HEK293T (cell line): Measurements from ENCODE around the gene PLEKHM2.
A peak's percentile ranks its signal among the peaks of the same experiment; 100 is the strongest.

Experiments
- CTCF ChIA-PET: fragments of 350-600 bp; formaldehyde crosslinking; extraction: SDS; loops from one replicate; lab custom pipeline; 2021; ENCODE audit warnings: antibody characterized with exemption, inconsistent platforms; lab: Yijun Ruan, JAX
- POLR2A ChIA-PET: fragments of 350-600 bp; formaldehyde crosslinking; extraction: SDS; loops from one replicate; lab custom pipeline; 2020; ENCODE audit warnings: antibody characterized with exemption, inconsistent platforms; lab: Yijun Ruan, JAX
- DNase-seq: peaks from one replicate; pipeline ENCODE4 v3.0.0; 2012; ENCODE audit warnings: mixed read lengths; ENCODE audit errors: extremely low spot score
- ARNT ChIP-seq: fragments of 450-650 bp; IDR thresholded peaks from 2 replicates; pipeline ENCODE4 v1.6.1; 2017; ENCODE audit warnings: mild to moderate bottlenecking
- BHLHE40 ChIP-seq: fragments of 450-650 bp; IDR thresholded peaks from 2 replicates; pipeline ENCODE4 v1.6.1; 2016; ENCODE audit warnings: mild to moderate bottlenecking, moderate library complexity, borderline replicate concordance
- CTBP1 ChIP-seq: fragments of 450-650 bp; IDR thresholded peaks from 2 replicates; pipeline ENCODE4 v1.6.1; 2016; ENCODE audit warnings: borderline replicate concordance
- ELF4 ChIP-seq: fragments of 450-650 bp; IDR thresholded peaks from 2 replicates; pipeline ENCODE4 v1.6.1; 2017; ENCODE audit warnings: antibody characterized with exemption
- FOXA1 ChIP-seq: fragments of 450-650 bp; IDR thresholded peaks from 2 replicates; pipeline ENCODE4 v1.6.1; 2016; ENCODE audit warnings: mild to moderate bottlenecking
- FOXK2 ChIP-seq: fragments of 450-650 bp; IDR thresholded peaks from 2 replicates; pipeline ENCODE4 v1.6.1; 2016; ENCODE audit warnings: mild to moderate bottlenecking
- FOXM1 ChIP-seq: fragments of 450-650 bp; IDR thresholded peaks from 2 replicates; pipeline ENCODE4 v1.6.1; 2017; ENCODE audit warnings: mild to moderate bottlenecking, borderline replicate concordance
- HDGF ChIP-seq: fragments of 450-650 bp; IDR thresholded peaks from 2 replicates; pipeline ENCODE4 v1.6.1; 2017; ENCODE audit warnings: antibody characterized with exemption, borderline replicate concordance
- L3MBTL2 ChIP-seq: fragments of 450-650 bp; conservative IDR thresholded peaks from 2 replicates; pipeline ENCODE4 v1.6.1; 2016; ENCODE audit warnings: mild to moderate bottlenecking
- LEF1 ChIP-seq: fragments of 450-650 bp; IDR thresholded peaks from 2 replicates; pipeline ENCODE4 v1.6.1; 2017; ENCODE audit warnings: mild to moderate bottlenecking, borderline replicate concordance
- NFRKB ChIP-seq: fragments of 450-650 bp; IDR thresholded peaks from 2 replicates; pipeline ENCODE4 v1.6.1; 2016; ENCODE audit warnings: mild to moderate bottlenecking, moderate library complexity
- SP1 ChIP-seq: fragments of 450-650 bp; IDR thresholded peaks from 2 replicates; pipeline ENCODE4 v1.6.1; 2017
- SUZ12 ChIP-seq: fragments of 450-650 bp; IDR thresholded peaks from 2 replicates; pipeline ENCODE4 v1.6.1; 2016; ENCODE audit warnings: mild to moderate bottlenecking
- TARDBP ChIP-seq: fragments of 450-650 bp; IDR thresholded peaks from 2 replicates; pipeline ENCODE4 v1.6.1; 2016
- ZNF384 ChIP-seq: fragments of 450-650 bp; IDR thresholded peaks from 2 replicates; pipeline ENCODE4 v1.6.1; 2016
- TF ChIP-seq, protein P1 (sequence below): fragments of 450-650 bp; IDR thresholded peaks from 2 replicates; pipeline ENCODE4 v1.6.1; 2016

The PLEKHM2 gene

DNA sequence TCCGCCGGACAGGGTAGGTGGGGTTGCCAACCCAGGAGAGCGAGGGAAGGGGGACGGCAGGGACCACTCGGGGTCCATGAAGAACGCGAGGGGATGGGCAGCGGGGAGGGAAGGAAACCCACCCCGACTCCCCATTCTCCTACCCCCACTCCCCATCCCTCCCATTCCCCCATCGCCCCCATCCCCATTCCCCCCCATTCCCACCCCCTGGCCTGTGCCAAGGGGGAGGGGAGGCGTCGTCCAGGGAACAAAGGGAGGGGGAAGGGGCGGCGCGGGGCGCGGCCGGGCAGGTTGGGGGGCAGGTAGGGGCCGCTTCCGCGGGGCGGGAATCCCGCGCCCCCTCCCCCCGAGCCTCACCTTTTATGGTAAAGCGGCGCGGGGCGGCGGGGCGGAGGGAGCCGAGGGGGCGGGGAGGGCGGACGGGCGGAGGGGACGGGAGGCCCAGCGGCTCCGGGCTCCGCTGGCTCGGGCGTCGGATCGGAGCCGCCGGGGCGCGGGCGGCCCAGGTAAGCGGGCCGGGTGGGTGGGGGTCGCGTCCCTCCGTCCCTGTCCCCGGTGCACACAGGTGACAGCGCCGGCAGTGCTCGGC lies 74.3 kb downstream of the PLEKHM2 start, which contains the start of gene FBLIM1:
FBLIM1 (plus strand) TSS at position 453 of the 589 bp plus-strand sequence. CDS start 6,189 bp downstream, outside the sequence.
- ChIA-PET CTCF (no interaction called here), POLR2A (interaction anchor here (0.9 kb wide), 1 partner anchor 10 kb away, joined by 3 read pairs; no protein-coding TSS in a partner anchor)
- DNase-seq = peak; percentile 53
- TF ChIP-seq BHLHE40 (no peak), SP1 (no peak), FOXK2 (no peak), LEF1 (no peak), ZNF384 (no peak), HDGF (no peak), SUZ12 (no peak), L3MBTL2 (no peak), NFRKB (no peak), ARNT (no peak), FOXM1 (no peak), TARDBP (no peak), FOXA1 (no peak), CTBP1 (no peak)
- TF ChIP-seq, protein P1, sequence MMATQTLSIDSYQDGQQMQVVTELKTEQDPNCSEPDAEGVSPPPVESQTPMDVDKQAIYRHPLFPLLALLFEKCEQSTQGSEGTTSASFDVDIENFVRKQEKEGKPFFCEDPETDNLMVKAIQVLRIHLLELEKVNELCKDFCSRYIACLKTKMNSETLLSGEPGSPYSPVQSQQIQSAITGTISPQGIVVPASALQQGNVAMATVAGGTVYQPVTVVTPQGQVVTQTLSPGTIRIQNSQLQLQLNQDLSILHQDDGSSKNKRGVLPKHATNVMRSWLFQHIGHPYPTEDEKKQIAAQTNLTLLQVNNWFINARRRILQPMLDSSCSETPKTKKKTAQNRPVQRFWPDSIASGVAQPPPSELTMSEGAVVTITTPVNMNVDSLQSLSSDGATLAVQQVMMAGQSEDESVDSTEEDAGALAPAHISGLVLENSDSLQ = no peak

DNA sequence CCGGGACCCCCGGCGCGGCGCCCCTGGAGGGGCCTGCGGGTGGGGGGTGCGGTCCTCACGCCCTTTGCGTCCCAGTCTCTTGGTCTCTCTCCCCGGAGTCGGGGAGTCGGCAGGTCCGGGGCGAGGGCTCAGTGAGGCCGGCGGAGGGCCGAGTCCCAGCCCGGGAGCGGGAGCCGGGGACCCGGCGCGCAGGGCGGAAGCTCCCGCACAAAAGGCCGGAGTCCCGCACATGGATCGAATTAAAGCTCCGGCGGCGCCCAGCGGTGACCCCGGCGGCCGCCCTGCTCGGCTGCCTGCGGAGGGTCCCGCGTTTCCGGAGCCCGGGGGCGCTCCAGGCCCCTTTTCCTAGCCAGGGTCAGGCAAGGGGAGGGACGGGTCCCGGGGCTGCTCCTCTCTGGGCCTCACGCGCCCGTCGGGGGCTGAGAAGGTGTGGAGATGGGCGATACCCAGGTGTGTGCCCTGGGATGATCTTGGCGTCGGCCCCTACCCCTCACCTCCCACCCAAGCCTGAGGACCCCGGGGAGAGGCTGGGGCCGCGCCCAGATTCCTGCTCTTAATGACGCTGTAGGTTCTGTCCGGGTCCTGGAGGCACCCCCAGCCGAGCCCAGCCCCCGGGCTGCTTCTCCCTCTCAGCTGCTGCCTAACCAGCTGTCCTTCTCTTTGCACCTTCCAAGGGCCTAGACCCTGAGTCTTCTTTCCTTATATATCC lies 75.0 kb downstream of the PLEKHM2 start:
- TF ChIP-seq FOXM1 (no peak), TARDBP (no peak), SUZ12 (no peak)
- TF ChIP-seq, protein P1 = no peak
- ChIA-PET CTCF (interaction anchor here (0.5 to 0.6 kb wide), 2 partner anchors 70 to 316 kb away, joined by 3 to 7 read pairs; no protein-coding TSS in a partner anchor), POLR2A (interaction anchor here (0.9 to 1.5 kb wide), 2 partner anchors 9 to 14 kb away, joined by 3 to 4 read pairs; no protein-coding TSS in a partner anchor)
- peak; percentile 63 for DNase-seq

DNA sequence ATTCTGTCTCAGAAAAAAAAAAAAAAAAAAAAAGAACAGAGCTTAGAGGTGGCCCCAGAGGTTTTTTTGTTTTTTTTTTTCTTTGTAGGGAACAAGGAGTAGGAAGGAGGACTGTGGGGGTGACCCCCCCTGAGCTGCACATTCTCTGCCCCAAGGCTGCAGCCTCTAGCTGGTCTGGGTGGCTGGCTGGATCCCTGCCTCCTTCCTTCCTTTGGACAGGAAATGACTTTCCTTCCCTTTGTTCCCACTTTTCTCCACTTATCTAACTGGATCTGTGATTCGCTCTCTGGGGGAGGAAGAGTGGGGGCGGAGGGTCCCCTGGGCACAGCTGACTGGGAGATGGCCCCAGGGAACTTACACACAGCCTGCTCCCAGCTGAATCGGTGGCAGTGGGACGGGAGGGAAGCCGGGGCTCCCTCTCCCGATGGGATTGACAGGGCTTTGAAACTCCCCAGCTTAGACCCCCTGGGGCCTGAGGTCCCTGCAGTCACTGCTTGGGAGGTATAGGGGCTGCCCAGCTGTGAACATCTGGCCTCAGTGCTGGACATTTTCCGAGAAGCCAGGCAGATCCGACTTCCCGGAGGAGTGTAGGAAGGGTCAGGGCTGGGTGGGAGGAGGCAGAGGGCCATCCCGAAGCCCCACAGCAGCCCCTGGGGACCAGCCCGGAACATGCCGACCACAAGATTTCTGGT lies 76.5 kb downstream of the PLEKHM2 start:
- DNase-seq = no peak
- POLR2A ChIA-PET = interaction anchor here (1.5 kb wide), 1 partner anchor 13 kb away, joined by 4 read pairs; no protein-coding TSS in a partner anchor
- TF ChIP-seq SUZ12 (no peak), FOXA1 (no peak), ARNT (no peak), ZNF384 (no peak), NFRKB (no peak)
- TF ChIP-seq, protein P1 = no peak
- CTCF ChIA-PET = no interaction called here

DNA sequence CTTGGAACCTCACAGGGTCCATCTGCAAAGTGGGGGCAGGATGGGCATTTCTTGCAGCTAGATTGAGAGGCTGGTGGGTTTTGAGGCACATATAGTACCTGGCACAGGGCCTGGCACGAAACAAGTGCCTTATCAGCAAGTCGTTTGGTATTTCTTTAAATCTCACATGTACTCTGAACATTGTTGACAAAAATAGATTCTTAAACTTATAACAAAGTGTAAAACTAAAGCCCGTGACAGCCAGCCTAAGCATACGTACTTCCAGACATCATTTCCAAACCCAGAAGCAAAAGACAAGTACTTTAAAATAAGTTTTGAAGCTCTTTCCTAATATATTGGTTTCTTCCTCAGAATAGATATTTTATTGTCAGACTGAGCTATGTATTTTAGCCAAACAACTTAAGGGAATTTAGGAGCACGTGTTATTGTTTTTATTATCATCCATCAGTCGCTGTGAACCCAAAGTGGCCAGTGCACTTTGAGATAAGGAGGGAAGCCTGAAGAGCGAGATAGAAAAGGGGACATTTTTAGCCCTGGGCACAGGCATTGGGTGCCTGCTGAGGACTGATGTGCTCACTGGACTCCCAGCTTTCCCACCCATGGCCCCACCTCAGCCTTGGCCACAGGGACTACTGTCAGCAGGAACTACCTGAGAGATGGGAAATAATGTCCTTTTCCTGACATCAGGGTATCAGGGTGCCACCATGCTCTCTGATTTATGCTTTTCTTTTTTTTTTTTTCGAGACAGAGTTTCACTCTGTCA lies 77.4 kb downstream of the PLEKHM2 start:
- POLR2A ChIA-PET = no interaction called here
- DNase-seq = no peak
- TF ChIP-seq ZNF384 (peak; percentile 45; the same call in 1 of the 2 replicates), NFRKB (no peak)
- CTCF ChIA-PET = interaction anchor here (0.6 kb wide), 1 partner anchor 215 kb away, joined by 3 read pairs; no protein-coding TSS in a partner anchor

DNA sequence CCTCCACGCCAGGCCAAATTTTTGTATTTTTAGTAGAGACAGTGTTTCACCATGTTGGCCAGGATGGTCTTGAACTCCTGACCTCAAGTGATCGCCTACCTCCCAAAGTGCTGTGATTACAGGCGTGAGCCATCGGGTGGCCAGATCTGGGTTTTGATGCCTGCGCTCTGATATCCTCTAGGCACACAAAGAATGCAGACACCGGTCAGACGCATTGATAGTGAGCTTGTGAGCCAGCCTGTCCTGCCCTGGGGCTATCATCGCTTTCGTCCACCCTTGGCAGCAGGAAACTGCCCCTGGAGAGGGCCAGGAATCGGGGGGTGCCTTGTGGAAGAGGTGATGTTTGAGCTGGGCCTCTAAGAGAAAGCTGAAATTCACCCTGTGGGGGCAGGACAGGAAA lies 78.4 kb downstream of the PLEKHM2 start:
- TF ChIP-seq, protein P1 = no peak
- no peak for TF ChIP-seq FOXA1
- TF ChIP-seq ELF4 = no peak
- TF ChIP-seq HDGF = no peak
- no peak for TF ChIP-seq BHLHE40
- TF ChIP-seq FOXK2 = no peak
- TF ChIP-seq ZNF384 = no peak
- no peak for TF ChIP-seq SP1
- no peak for TF ChIP-seq SUZ12
- no peak for DNase-seq
- POLR2A ChIA-PET = interaction anchor here (0.5 kb wide), 1 partner anchor 225 kb away, joined by 4 read pairs; no protein-coding TSS in a partner anchor
- CTCF ChIA-PET = interaction anchor here (0.7 kb wide), 1 partner anchor 26 kb away, joined by 7 read pairs; no protein-coding TSS in a partner anchor
